Liver (tissue), 9 donors: Measurements from ENCODE around the gene TLR10. TPM values are rescaled to one million over a fixed set of nuclear protein-coding genes. Genes with fewer than 3 reads are reported as not detected.

Experiments
- DNase-seq: peaks from one replicate; pipeline ENCODE4 v3.0.0-alpha.2; 2017; ENCODE audit warnings: low spot score
- H3K27ac ChIP-seq, 2 donors: one replicate each; pipeline ENCODE4 v1.7.0; 2013; ENCODE audit warnings: inconsistent platforms in 2 of 2, low read length in 2 of 2, control low read depth in 1 of 2, low read depth in 1 of 2, mild to moderate bottlenecking in 1 of 2
- H3K27me3 ChIP-seq, 4 donors: one replicate each; pipeline versions ENCODE4 v1.6.1 to v1.7.0; 2013; ENCODE audit warnings: low read length in 3 of 4, inconsistent platforms in 1 of 4, mild to moderate bottlenecking in 1 of 4, moderate library complexity in 1 of 4; ENCODE audit not compliant: control insufficient read depth in 4 of 4, insufficient read depth in 4 of 4
- H3K36me3 ChIP-seq, 4 donors: one replicate each; pipeline versions ENCODE4 v1.6.1 to v1.7.0; 2013; ENCODE audit warnings: low read length in 3 of 4, mild to moderate bottlenecking in 3 of 4, low read depth in 1 of 4, moderate library complexity in 1 of 4; ENCODE audit not compliant: control insufficient read depth in 4 of 4, insufficient read depth in 3 of 4
- H3K4me1 ChIP-seq, 4 donors: one replicate each; pipeline versions ENCODE4 v1.6.1 to v1.7.0; 2013; ENCODE audit warnings: low read length in 3 of 4, mild to moderate bottlenecking in 3 of 4, moderate library complexity in 1 of 4; ENCODE audit not compliant: control insufficient read depth in 4 of 4, insufficient read depth in 4 of 4
- H3K4me3 ChIP-seq, 3 donors: one replicate each; pipeline versions ENCODE4 v1.6.1 to v1.7.0; 2013; ENCODE audit warnings: low read length in 3 of 3, control low read depth in 1 of 3, low read depth in 1 of 3, mild to moderate bottlenecking in 1 of 3
- H3K9ac ChIP-seq, 2 donors: one replicate each; pipeline ENCODE4 v1.7.0; 2013; ENCODE audit warnings: low read length in 2 of 2, mild to moderate bottlenecking in 2 of 2, moderate library complexity in 2 of 2, control low read depth in 1 of 2, low read depth in 1 of 2
- H3K9me3 ChIP-seq, 4 donors: one replicate each; pipeline versions ENCODE4 v1.6.1 to v1.7.0; 2013; ENCODE audit warnings: low read length in 3 of 4; ENCODE audit not compliant: control insufficient read depth in 4 of 4
- ATF3 ChIP-seq: IDR thresholded peaks from 2 replicates; pipeline ENCODE4 v1.6.1; 2016; ENCODE audit warnings: antibody characterized with exemption
- CTCF ChIP-seq: fragments of 150-350 bp; IDR thresholded peaks from 2 replicates; pipeline ENCODE4 v1.5.1; 2017; ENCODE audit warnings: improper control_type of control experiment, low read depth, low read length; ENCODE audit not compliant: missing input control
- EGR1 ChIP-seq, 2 donors: IDR thresholded peaks; 2 replicates each; pipeline ENCODE4 v1.6.1; 2016 to 2018; ENCODE audit warnings: antibody characterized with exemption in 2 of 2, low read depth in 2 of 2
- FOXA1 ChIP-seq: IDR thresholded peaks from 2 replicates; pipeline ENCODE4 v1.6.1; 2016; ENCODE audit warnings: antibody characterized with exemption
- FOXA2 ChIP-seq: IDR thresholded peaks from 2 replicates; pipeline ENCODE4 v1.6.1; 2016; ENCODE audit warnings: antibody characterized with exemption
- GABPA ChIP-seq, 2 donors: IDR thresholded peaks in 1 of 2; conservative IDR thresholded peaks in 1 of 2; 2 replicates each; pipeline ENCODE4 v1.6.1; 2016; ENCODE audit warnings: antibody characterized with exemption in 2 of 2, mild to moderate bottlenecking in 1 of 2, moderate library complexity in 1 of 2
- HNF4A ChIP-seq, 2 donors: conservative IDR thresholded peaks; 2 replicates each; pipeline ENCODE4 v1.6.1; 2016; ENCODE audit warnings: antibody characterized with exemption in 2 of 2, mild to moderate bottlenecking in 2 of 2
- HNF4G ChIP-seq: IDR thresholded peaks from 2 replicates; pipeline ENCODE4 v1.6.1; 2016; ENCODE audit warnings: antibody characterized with exemption
- JUND ChIP-seq, 2 donors: IDR thresholded peaks; 2 replicates each; pipeline ENCODE4 v1.6.1; 2016; ENCODE audit warnings: antibody characterized with exemption in 2 of 2
- NR2F2 ChIP-seq: IDR thresholded peaks from 2 replicates; pipeline ENCODE4 v1.6.1; 2016; ENCODE audit warnings: antibody characterized with exemption
- REST ChIP-seq: IDR thresholded peaks from 2 replicates; pipeline ENCODE4 v1.6.1; 2016; ENCODE audit warnings: antibody characterized with exemption, mild to moderate bottlenecking
- SP1 ChIP-seq: IDR thresholded peaks from 2 replicates; pipeline ENCODE4 v1.6.1; 2018; ENCODE audit warnings: antibody characterized with exemption, mild to moderate bottlenecking
- TAF1 ChIP-seq: conservative IDR thresholded peaks from 2 replicates; pipeline ENCODE4 v1.6.1; 2016; ENCODE audit warnings: antibody characterized with exemption, mild to moderate bottlenecking
- YY1 ChIP-seq: IDR thresholded peaks from 2 replicates; pipeline ENCODE4 v1.6.1; 2016; ENCODE audit warnings: antibody characterized with exemption, mild to moderate bottlenecking
- WGBS: extraction: QIAGEN DNeasy Blood & Tissue Kit; methylation state at CpG from one replicate; pipeline ENCODE4 v1.1.7; 2013; 5-methylcytosine and 5-hydroxymethylcytosine counted together
- polyA plus RNA-seq, 2 donors: library from polyadenylated mRNA; stranded (reverse) in 1 of 2; unstranded in 1 of 2; fragments of 200-250 nt in 1 of 2; fragments of >200 nt in 1 of 2; fragmentation: Nextera tagmentation in 1 of 2; extraction: Ambion mirVana in 1 of 2; gene quantifications; one replicate each; pipeline versions ENCODE4 v1.2.1 to v1.2.3, GENCODE V29; 2013 to 2015
- total RNA-seq, 2 donors: library from RNA; depleted of rRNA; stranded (reverse); fragments of >200 nt; gene quantifications; one replicate each; pipeline ENCODE4 v1.2.3, GENCODE V29; 2014
- donor health status: healthy.
- donor health status: healthy.
- donor health status: healthy.
- donor health status: healthy.
- donor health status: healthy.

Gene TLR10
- total and polyA plus RNA-seq, 4 donors = 0.02 to 1.9 (median 0.11) TPM

GRCh38 chr4:38795087-38795486 lies 12.3 kb upstream of the TLR10 start:
- Histone ChIP-seq H3K4me3 (no peak overlapping the region), H3K27me3 (no peaks in the 10 kb centered on the region), H3K9me3 (no peaks in the 10 kb centered on the region), H3K36me3 (peaks cover 0 to 24% (median 13%) of the 10 kb centered on the region in 4 donors), H3K4me1 (peaks cover 0 to 6% (median 3%) of the 10 kb centered on the region in 4 donors), H3K9ac (no peak overlapping the region), H3K27ac (no peak overlapping the region)
- TF ChIP-seq JUND (IDR thresholded peaks at IDR 0.05) (no peak), TAF1 (no peak), HNF4A (conservative IDR thresholded peaks at IDR 0.05) (no peak), CTCF (no peak), YY1 (no peak), SP1 (no peak), FOXA1 (no peak)
- no peak for DNase-seq
- WGBS = 97% methylated on average over 3 of the region's 3 CpGs

GRCh38 chr4:38794051-38794450 lies 11.3 kb upstream of the TLR10 start:
- no peak for DNase-seq
- H3K27ac ChIP-seq = no peak overlapping the region
- no peak overlapping the region for H3K4me3 ChIP-seq
- peaks cover 0 to 15% (median 7%) of the 10 kb centered on the region in 4 donors for H3K36me3 ChIP-seq
- peaks cover under 1 to 10% (median 4%) of the 10 kb centered on the region in 4 donors for H3K4me1 ChIP-seq
- H3K9ac ChIP-seq = no peak overlapping the region
- WGBS = 61% methylated on average over 2 of the region's 2 CpGs
- H3K27me3 ChIP-seq = no peaks in the 10 kb centered on the region
- H3K9me3 ChIP-seq = no peaks in the 10 kb centered on the region
- TF ChIP-seq FOXA2 (no peak), EGR1 (IDR thresholded peaks at IDR 0.05; ENCODE audit: low read depth in 2 of 2) (no peak), HNF4G (no peak), HNF4A (conservative IDR thresholded peaks at IDR 0.05) (no peak), NR2F2 (no peak), GABPA (IDR thresholded peaks at IDR 0.05 in 1 of 2, conservative IDR thresholded peaks at IDR 0.05 in 1 of 2) (no peak), REST (no peak), ATF3 (no peak), YY1 (no peak), TAF1 (no peak), CTCF (no peak), FOXA1 (no peak)
